Spinal cord (tissue), 4 donors: Measurements from ENCODE around the gene SLC3A2. TPM values are rescaled to one million over a fixed set of nuclear protein-coding genes. Genes with fewer than 3 reads are reported as not detected.
A peak's percentile ranks its signal among the peaks of the same experiment; 100 is the strongest.

Experiments
- polyA plus RNA-seq, 2 donors: library from polyadenylated mRNA; unstranded; fragments of 120-200 nt; gene quantifications; one replicate each; pipeline ENCODE4 v1.2.1, GENCODE V29; 2013; ENCODE audit not compliant: insufficient read length in 2 of 2
- small RNA-seq: library from RNA; depleted of rRNA; stranded (forward); fragments of <200 nt; gene quantifications from one replicate; pipeline ENCODE3, GENCODE V24; 2014; ENCODE audit warnings: low replicate concordance
- total RNA-seq, 2 donors: library from RNA; depleted of rRNA in 1 of 2; stranded (reverse); fragments of 120-200 nt in 1 of 2; fragments of >200 nt in 1 of 2; gene quantifications; one replicate each; pipeline versions ENCODE4 v1.2.3 to v1.2.4, GENCODE V29; 2013 to 2014

SLC3A2 gene
- total and polyA plus RNA-seq, 4 donors = 170 to 372 (median 211) TPM

Small RNA genes within 50 kb of the gene (small RNA-seq; reads per million reads assigned to genes)
- gene RF00099 = not detected
- not detected for gene RN7SL259P
- gene SNORD22 = not detected
- not detected for gene SNORD26
- gene SNORD27 = not detected
- not detected for gene SNORD28
- 349 reads per million, percentile 99 among the genes with 10 or more reads in this experiment for gene SNORD30

Other genes starting within 250 kb of the SLC3A2 start
- 100 to 1,000 TPM; 119 to 161 TPM for gene GANAB, start 234.3 kb upstream of the SLC3A2 start, total RNA-seq
- 100 to 1,000 TPM; 169 to 195 TPM for gene GANAB, start 234.3 kb upstream of the SLC3A2 start, polyA plus RNA-seq
- gene INTS5, start 227.6 kb upstream of the SLC3A2 start, total RNA-seq = 10 to 100 TPM; 12.0 to 14.3 TPM
- 10 to 100 TPM; 15.5 to 17.9 TPM for gene INTS5, start 227.6 kb upstream of the SLC3A2 start, polyA plus RNA-seq
- 10 to 100 TPM; 21.4 to 66.0 TPM for gene C11orf98, start 215.7 kb upstream of the SLC3A2 start, total RNA-seq
- 10 to 100 TPM; 61.9 to 63.5 TPM for gene C11orf98, start 215.7 kb upstream of the SLC3A2 start, polyA plus RNA-seq
- 10 to 100 TPM in 1 of 2 donors, 1 to 10 TPM in 1; 6.0 to 13.7 TPM for gene CSKMT, start 215.6 kb upstream of the SLC3A2 start, total RNA-seq
- gene CSKMT, start 215.6 kb upstream of the SLC3A2 start, polyA plus RNA-seq = 1 to 10 TPM; 8.1 to 9.6 TPM
- 10 to 100 TPM in 1 of 2 donors, 1 to 10 TPM in 1; 5.4 to 15.2 TPM for gene UQCC3, start 209.2 kb upstream of the SLC3A2 start, total RNA-seq
- gene UQCC3, start 209.2 kb upstream of the SLC3A2 start, polyA plus RNA-seq = 10 to 100 TPM; 13.7 to 14.3 TPM
- 1 to 10 TPM; 2.9 to 6.1 TPM for gene LBHD1, start 208.6 kb upstream of the SLC3A2 start, total RNA-seq
- gene LBHD1, start 208.6 kb upstream of the SLC3A2 start, polyA plus RNA-seq = 10 to 100 TPM in 1 of 2 donors, 1 to 10 TPM in 1; 7.5 to 10.2 TPM
- gene UBXN1, start 201.8 kb upstream of the SLC3A2 start, total RNA-seq = 10 to 100 TPM; 32.0 to 89.6 TPM
- gene UBXN1, start 201.8 kb upstream of the SLC3A2 start, polyA plus RNA-seq = 100 to 1,000 TPM; 141 to 148 TPM
- gene LRRN4CL, start 191.4 kb upstream of the SLC3A2 start, total RNA-seq = 10 to 100 TPM in 1 of 2 donors, 1 to 10 TPM in 1; 3.2 to 15.0 TPM
- 1 to 10 TPM in 1 of 2 donors, under 1 TPM in 1; 0.40 to 3.2 TPM for gene LRRN4CL, start 191.4 kb upstream of the SLC3A2 start, polyA plus RNA-seq
- gene BSCL2, start 173.5 kb upstream of the SLC3A2 start, total RNA-seq = 100 to 1,000 TPM; 147 to 179 TPM
- gene BSCL2, start 173.5 kb upstream of the SLC3A2 start, polyA plus RNA-seq = 100 to 1,000 TPM; 224 to 261 TPM
- 10 to 100 TPM; 25.6 to 54.8 TPM for gene GNG3, start 173.2 kb upstream of the SLC3A2 start, total RNA-seq
- gene GNG3, start 173.2 kb upstream of the SLC3A2 start, polyA plus RNA-seq = 100 to 1,000 TPM; 288 to 295 TPM
- gene HNRNPUL2, start 153.4 kb upstream of the SLC3A2 start, total RNA-seq = 10 to 100 TPM; 15.3 to 32.6 TPM
- gene HNRNPUL2, start 153.4 kb upstream of the SLC3A2 start, polyA plus RNA-seq = 10 to 100 TPM; 62.8 to 69.3 TPM
- 10 to 100 TPM; 30.7 to 40.9 TPM for gene TTC9C, start 152.4 kb upstream of the SLC3A2 start, total RNA-seq
- gene TTC9C, start 152.4 kb upstream of the SLC3A2 start, polyA plus RNA-seq = 10 to 100 TPM; 34.8 to 47.5 TPM
- 10 to 100 TPM; 11.7 to 15.3 TPM for gene ZBTB3, start 126.7 kb upstream of the SLC3A2 start, total RNA-seq
- gene ZBTB3, start 126.7 kb upstream of the SLC3A2 start, polyA plus RNA-seq = 10 to 100 TPM in 1 of 2 donors, 1 to 10 TPM in 1; 6.8 to 11.6 TPM
- 100 to 1,000 TPM in 1 of 2 donors, 10 to 100 TPM in 1; 80.1 to 178 TPM for gene POLR2G, start 119.3 kb upstream of the SLC3A2 start, total RNA-seq
- 100 to 1,000 TPM; 145 to 152 TPM for gene POLR2G, start 119.3 kb upstream of the SLC3A2 start, polyA plus RNA-seq
- 10 to 100 TPM; 14.4 to 29.5 TPM for gene TAF6L, start 109.5 kb upstream of the SLC3A2 start, total RNA-seq
- gene TAF6L, start 109.5 kb upstream of the SLC3A2 start, polyA plus RNA-seq = 10 to 100 TPM; 27.1 to 37.6 TPM
- 10 to 100 TPM; 22.7 to 57.9 TPM for gene TMEM179B, start 93.5 kb upstream of the SLC3A2 start, total RNA-seq
- 10 to 100 TPM; 44.0 to 57.2 TPM for gene TMEM179B, start 93.5 kb upstream of the SLC3A2 start, polyA plus RNA-seq
- 10 to 100 TPM; 12.3 to 24.0 TPM for gene TMEM223, start 88.9 kb upstream of the SLC3A2 start, total RNA-seq
- 10 to 100 TPM; 23.2 to 25.5 TPM for gene TMEM223, start 88.9 kb upstream of the SLC3A2 start, polyA plus RNA-seq
- gene NXF1, start 75.5 kb upstream of the SLC3A2 start, total RNA-seq = 10 to 100 TPM; 32.2 to 46.2 TPM
- 100 to 1,000 TPM in 1 of 2 donors, 10 to 100 TPM in 1; 89.7 to 106 TPM for gene NXF1, start 75.5 kb upstream of the SLC3A2 start, polyA plus RNA-seq
- gene STX5, start 48.8 kb upstream of the SLC3A2 start, total RNA-seq = 10 to 100 TPM; 31.1 to 40.8 TPM
- gene STX5, start 48.8 kb upstream of the SLC3A2 start, polyA plus RNA-seq = 10 to 100 TPM; 46.0 to 48.5 TPM
- not detected for gene TEX54, start 48.1 kb upstream of the SLC3A2 start, total RNA-seq
- under 1 TPM in 1 of 2 donors, not detected in 1; 0.57 TPM for gene TEX54, start 48.1 kb upstream of the SLC3A2 start, polyA plus RNA-seq
- gene WDR74, start 41.3 kb upstream of the SLC3A2 start, total RNA-seq = 10 to 100 TPM; 25.5 to 42.6 TPM
- gene WDR74, start 41.3 kb upstream of the SLC3A2 start, polyA plus RNA-seq = 10 to 100 TPM; 34.4 to 45.5 TPM
- gene CHRM1, start 40.5 kb downstream of the SLC3A2 start, total RNA-seq = 1 to 10 TPM in 1 of 2 donors, under 1 TPM in 1; 0.89 to 4.4 TPM
- gene CHRM1, start 40.5 kb downstream of the SLC3A2 start, polyA plus RNA-seq = 1 to 10 TPM; 1.2 to 3.1 TPM
- 100 to 1,000 TPM in 1 of 2 donors, 10 to 100 TPM in 1; 25.0 to 340 TPM for gene SLC22A6, start 104.1 kb downstream of the SLC3A2 start, total RNA-seq
- gene SLC22A6, start 104.1 kb downstream of the SLC3A2 start, polyA plus RNA-seq = 10 to 100 TPM; 12.2 to 81.1 TPM
- gene SLC22A8, start 134.9 kb downstream of the SLC3A2 start, total RNA-seq = 10 to 100 TPM; 13.3 to 95.5 TPM
- 10 to 100 TPM in 1 of 2 donors, under 1 TPM in 1; 0.46 to 44.7 TPM for gene SLC22A8, start 134.9 kb downstream of the SLC3A2 start, polyA plus RNA-seq